AG04450 (cell line): ENCODE data around the gene PNPLA7. TPM values are rescaled to one million over a fixed set of nuclear protein-coding genes. Genes with fewer than 3 reads are reported as not detected.

Source experiments
- CTCF ChIA-PET: fragments of 300-600, 350-600 bp; formaldehyde crosslinking; extraction: SDS; loops from one replicate; lab custom pipeline; 2022; ENCODE audit warnings: antibody characterized with exemption, inconsistent platforms; lab: Charles Lee
- POLR2A ChIA-PET: fragments of 350-600 bp; formaldehyde crosslinking; extraction: SDS; loops from one replicate; lab custom pipeline; 2021; ENCODE audit warnings: antibody characterized with exemption, inconsistent platforms; lab: Yijun Ruan, JAX
- DNase-seq: peaks from one replicate; pipeline ENCODE4 v3.0.0-alpha.2; 2011; ENCODE audit warnings: low read depth, low spot score
- H3K27ac ChIP-seq: one replicate; pipeline ENCODE4 v1.5.1; 2012; ENCODE audit warnings: low read depth, low read length, control low read depth
- H3K27me3 ChIP-seq: one replicate; pipeline ENCODE4 v1.6.0; 2012; ENCODE audit warnings: low read length; ENCODE audit not compliant: control insufficient read depth, insufficient read depth
- H3K4me3 ChIP-seq: 2 replicates; pipeline ENCODE4 v1.5.1; 2011; ENCODE audit warnings: mild to moderate bottlenecking, low read depth, low read length, control low read depth
- H3K9me3 ChIP-seq: 2 replicates; pipeline ENCODE4 v1.5.1; 2012; ENCODE audit warnings: low read length; ENCODE audit not compliant: control insufficient read depth, insufficient read depth
- CTCF ChIP-seq: IDR thresholded peaks from 2 replicates; pipeline ENCODE4 v1.5.1; 2011; ENCODE audit warnings: low read depth, low read length, control low read depth, inconsistent platforms
- polyA plus RNA-seq: library from polyadenylated mRNA; depleted of rRNA; stranded (reverse); fragments of >200 nt; gene quantifications from 2 replicates; pipeline ENCODE4 v1.2.3, GENCODE V29; 2011

PNPLA7 gene
- polyA plus RNA-seq, 1 experiment = 0.26 TPM

GRCh38 chr9:137460363-137461315 is 89.6 kb downstream of the PNPLA7 start:
- Histone ChIP-seq H3K27ac (no peak overlapping the region), H3K9me3 (peaks cover 7% of the 10 kb centered on the region; the same call in 1 of the 2 replicates), H3K27me3 (peaks cover 13% of the 10 kb centered on the region), H3K4me3 (no peak overlapping the region)
- no peak for DNase-seq
- ChIA-PET CTCF (no interaction called here), POLR2A (no interaction called here)
- TF ChIP-seq CTCF = no peak

DNA sequence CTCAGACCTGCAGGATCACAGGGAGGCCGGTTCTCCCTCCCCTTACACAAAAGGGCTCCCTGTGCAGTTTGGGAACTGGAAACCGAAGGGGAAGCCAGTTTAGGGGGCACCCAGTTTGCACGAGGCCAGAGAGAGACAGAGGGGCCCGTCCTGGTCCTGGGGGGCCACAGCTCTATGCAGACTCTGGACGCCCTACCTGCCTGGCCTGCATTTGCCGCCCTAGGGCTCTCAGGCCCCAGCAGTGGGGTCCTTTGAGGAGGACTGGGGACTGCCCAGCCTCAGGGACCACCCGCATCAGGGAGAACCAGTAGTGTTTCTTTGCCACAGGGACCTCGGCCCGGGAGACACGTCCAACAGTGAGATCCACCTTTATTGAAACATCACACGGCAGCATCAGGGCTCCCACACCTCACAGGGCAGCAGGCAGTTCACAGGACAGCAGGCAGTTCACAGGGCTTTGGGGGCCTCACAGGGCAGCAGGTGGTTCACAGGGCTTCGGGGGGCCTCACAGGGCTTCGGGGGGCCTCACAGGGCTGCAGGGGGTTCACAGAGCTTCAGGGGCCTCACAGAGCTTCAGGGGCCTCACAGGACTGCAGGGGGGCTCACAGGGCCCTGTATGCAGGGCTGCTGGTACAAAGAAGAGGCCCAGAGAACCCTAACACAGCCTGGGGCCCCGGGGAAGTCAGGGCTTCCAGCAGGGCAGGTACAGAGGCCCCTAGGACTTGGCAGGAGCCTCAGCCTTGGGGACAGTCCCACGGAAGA is 90.4 kb downstream of the PNPLA7 start:
- ChIA-PET POLR2A (interaction anchor here (0.6 kb wide), 1 partner anchor 23 kb away, joined by 5 read pairs; no protein-coding TSS in a partner anchor), CTCF (interaction anchor here (1.0 kb wide), 1 partner anchor 223 kb away, joined by 3 read pairs; no protein-coding TSS in a partner anchor)
- no peak overlapping the region for H3K27ac ChIP-seq
- DNase-seq = no peak
- peak overlapping the region; percentile 49 for H3K4me3 ChIP-seq
- no peak for TF ChIP-seq CTCF
- H3K27me3 ChIP-seq = peaks cover 6% of the 10 kb centered on the region
- peaks cover 3% of the 10 kb centered on the region; the same call in 1 of the 2 replicates for H3K9me3 ChIP-seq

DNA sequence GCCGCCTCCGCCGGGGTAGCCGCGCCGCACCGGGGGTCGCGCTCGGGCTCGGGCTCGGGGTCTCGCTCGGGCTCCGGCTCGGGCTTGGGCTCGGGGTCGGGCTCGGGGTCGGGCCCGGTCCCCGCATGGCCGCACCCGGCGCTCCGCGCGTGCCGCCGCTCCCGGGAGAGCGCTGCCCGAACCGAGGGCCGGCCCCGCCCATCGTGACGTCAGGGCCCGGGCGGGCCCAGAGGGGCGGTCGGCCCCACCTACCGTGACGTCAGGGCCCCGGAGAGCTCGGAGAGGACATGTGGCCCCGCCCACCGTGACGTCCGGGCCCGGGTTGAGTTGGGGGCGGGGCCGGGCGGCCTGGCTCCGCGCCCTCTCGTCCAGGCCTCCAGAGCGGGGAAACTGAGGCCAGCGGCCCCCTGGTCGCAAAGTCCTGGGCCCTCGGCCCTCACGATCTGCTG is 91.0 kb downstream of the PNPLA7 start, which contains the start of gene NSMF:
Gene NSMF (minus strand): TSS at position 183 of the 449 bp plus-strand sequence. CDS start 232 bp downstream, outside the sequence.
- CTCF ChIA-PET = interaction anchor here (1.0 kb wide), 1 partner anchor 222 kb away, joined by 3 read pairs; no protein-coding TSS in a partner anchor
- TF ChIP-seq CTCF = no peak
- H3K27ac ChIP-seq = no peak within 1 kb of the TSS
- H3K27me3 ChIP-seq = peaks cover 6% of the 10 kb centered on the region
- H3K9me3 ChIP-seq = peaks cover 3% of the 10 kb centered on the region; the same call in 1 of the 2 replicates
- DNase-seq = peak; percentile 47
- peak within 1 kb of the TSS; percentile 69 for H3K4me3 ChIP-seq
- POLR2A ChIA-PET = interaction anchor here (0.6 kb wide), 1 partner anchor 23 kb away, joined by 5 read pairs; no protein-coding TSS in a partner anchor

DNA sequence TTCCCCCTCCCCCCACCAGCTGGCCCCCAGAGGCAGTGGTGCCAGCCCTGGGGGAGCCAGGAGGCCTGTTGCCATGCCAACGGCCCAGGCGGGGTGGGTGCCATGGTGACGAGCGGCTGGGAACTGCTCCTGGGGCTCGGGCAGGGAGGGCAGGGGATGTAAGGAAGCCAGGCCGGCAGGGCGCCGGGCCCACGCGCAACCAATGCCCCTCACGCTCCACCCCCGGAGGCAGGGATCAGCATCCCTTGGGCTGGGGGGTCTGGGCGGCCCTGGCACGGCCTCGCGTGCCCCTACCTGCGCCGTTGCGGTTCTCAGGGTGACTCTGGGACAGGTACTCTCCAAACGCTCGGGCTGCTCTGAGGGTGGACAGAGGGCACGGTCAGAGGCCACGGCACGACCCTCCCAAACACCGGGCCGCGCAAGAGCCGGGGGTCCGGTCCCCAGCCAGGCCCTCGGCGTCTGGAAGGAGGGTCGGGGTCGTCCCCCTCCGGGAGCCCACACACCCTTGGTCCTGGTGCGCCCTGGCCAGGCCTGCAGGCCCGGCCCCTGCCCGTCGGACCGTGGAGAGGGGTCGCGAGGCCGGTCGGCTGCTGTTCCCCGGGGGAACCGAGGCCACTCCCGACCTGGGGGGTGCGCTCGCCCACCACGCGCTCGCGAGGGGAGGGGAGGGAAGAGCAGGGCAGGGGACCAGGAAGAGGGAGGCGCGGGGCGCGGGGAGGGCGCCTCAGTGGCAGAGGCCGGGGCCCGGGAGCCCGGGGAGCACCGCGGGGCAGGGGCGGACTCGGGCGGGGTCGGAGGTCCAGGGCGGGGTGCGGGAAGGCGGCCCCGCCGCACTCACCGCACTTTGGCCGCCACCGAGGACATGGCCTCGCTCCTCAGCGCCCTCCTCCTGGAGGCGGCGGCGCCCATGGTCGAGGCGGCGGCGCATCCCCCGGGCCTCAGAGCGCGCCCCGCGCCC is 91.7 kb downstream of the PNPLA7 start:
- no peak for TF ChIP-seq CTCF
- Histone ChIP-seq H3K27ac (no peak overlapping the region), H3K9me3 (peaks cover 3% of the 10 kb centered on the region; the same call in 1 of the 2 replicates), H3K4me3 (peak overlapping the region; percentile 69), H3K27me3 (peaks cover 6% of the 10 kb centered on the region)
- CTCF ChIA-PET = interaction anchor here (1.0 kb wide), 1 partner anchor 222 kb away, joined by 3 read pairs; no protein-coding TSS in a partner anchor
- DNase-seq = no peak
- POLR2A ChIA-PET = no interaction called here
